HepG2 (cell line): ENCODE measurements around the gene HDHD3. TPM values are rescaled to one million over a fixed set of nuclear protein-coding genes. Genes with fewer than 3 reads are reported as not detected.
A peak's percentile ranks its signal among the peaks of the same experiment; 100 is the strongest.

Experiments used
- EP300 ChIP-seq, 3 experiments: sonication (generic) in 1 of 3; formaldehyde crosslinking in 1 of 3; IDR thresholded peaks; 2 replicates each; pipeline versions ENCODE4 v1.5.1 to v1.6.1; 2011 to 2020; ENCODE audit warnings: low read depth in 2 of 3, low read length in 2 of 3, borderline replicate concordance in 1 of 3, improper control_type of control experiment in 1 of 3, mild to moderate bottlenecking in 1 of 3, missing genetic modification reagents in 1 of 3, moderate library complexity in 1 of 3
- KDM5A ChIP-seq: fragments of 200-600 bp; sonication (generic); IDR thresholded peaks from 2 replicates; pipeline ENCODE4 v1.7.0; 2018; ENCODE audit warnings: antibody characterized with exemption, mild to moderate bottlenecking, low read length, borderline replicate concordance
- KLF16 ChIP-seq, 2 experiments: sonication (generic) in 1 of 2; formaldehyde crosslinking in 1 of 2; IDR thresholded peaks; 2 replicates each; pipeline versions ENCODE4 v1.6.1 to v1.8.0; 2016 to 2023; ENCODE audit warnings: missing genetic modification reagents in 2 of 2, missing compliant biosample characterization in 1 of 2
- SIN3B ChIP-seq: fragments of 150-350 bp; IDR thresholded peaks from 2 replicates; pipeline ENCODE4 v1.6.1; 2014; ENCODE audit warnings: low read length
- THAP11 ChIP-seq: IDR thresholded peaks from 2 replicates; pipeline ENCODE4 v1.6.1; 2016; ENCODE audit warnings: missing biosample characterization, missing genetic modification reagents
- ZNF432 ChIP-seq: sonication (generic); formaldehyde crosslinking; IDR thresholded peaks from 2 replicates; pipeline ENCODE4 v1.5.0; 2020; ENCODE audit warnings: missing genetic modification reagents, mild to moderate bottlenecking, borderline replicate concordance
- ZNF562 ChIP-seq: sonication (generic); formaldehyde crosslinking; IDR thresholded peaks from 2 replicates; pipeline ENCODE4 v1.8.0; 2022; ENCODE audit warnings: missing genetic modification reagents, borderline replicate concordance
- polyA plus RNA-seq, 8 experiments: library from polyadenylated mRNA; depleted of rRNA in 3 of 8; stranded (reverse) in 7 of 8; unstranded in 1 of 8; fragments of >200 nt; fragmentation: Illumina TruSeq in 4 of 8; extraction: Trizol in 4 of 8; gene quantifications; 2 replicates each; pipeline versions ENCODE4 v1.2.1 to v1.2.3, GENCODE V29; 2011 to 2016; ENCODE audit warnings: low read depth in 4 of 8, missing spikeins in 1 of 8, mixed read lengths in 1 of 8; ENCODE audit not compliant: insufficient read depth in 1 of 8
- total RNA-seq, 5 experiments: library from RNA; depleted of rRNA; stranded (reverse); fragments of >200 nt; fragmentation: Illumina TruSeq; extraction: Trizol; gene quantifications; 2 replicates each; pipeline ENCODE4 v1.2.3, GENCODE V29; 2016; ENCODE audit warnings: low read depth in 1 of 5
- TF ChIP-seq, protein P1 (sequence below): sonication (generic); formaldehyde crosslinking; IDR thresholded peaks from 2 replicates; pipeline ENCODE4 v1.4.0; 2020; ENCODE audit warnings: missing genetic modification reagents
- TF ChIP-seq, protein P2 (sequence below): sonication (generic); formaldehyde crosslinking; IDR thresholded peaks from 2 replicates; pipeline ENCODE4 v1.4.0; 2020; ENCODE audit warnings: mild to moderate bottlenecking, missing genetic modification reagents
- TF ChIP-seq, protein P3 (sequence below): sonication (generic); formaldehyde crosslinking; IDR thresholded peaks from 2 replicates; pipeline ENCODE4 v1.4.0; 2020; ENCODE audit warnings: missing genetic modification reagents, borderline replicate concordance

The HDHD3 gene
- total and polyA plus RNA-seq, 2 of the 13 experiments (the other 11 are each of a cell fraction or from before 2014, with no cell fraction given), result 23.1 to 38.5 TPM

DNA sequence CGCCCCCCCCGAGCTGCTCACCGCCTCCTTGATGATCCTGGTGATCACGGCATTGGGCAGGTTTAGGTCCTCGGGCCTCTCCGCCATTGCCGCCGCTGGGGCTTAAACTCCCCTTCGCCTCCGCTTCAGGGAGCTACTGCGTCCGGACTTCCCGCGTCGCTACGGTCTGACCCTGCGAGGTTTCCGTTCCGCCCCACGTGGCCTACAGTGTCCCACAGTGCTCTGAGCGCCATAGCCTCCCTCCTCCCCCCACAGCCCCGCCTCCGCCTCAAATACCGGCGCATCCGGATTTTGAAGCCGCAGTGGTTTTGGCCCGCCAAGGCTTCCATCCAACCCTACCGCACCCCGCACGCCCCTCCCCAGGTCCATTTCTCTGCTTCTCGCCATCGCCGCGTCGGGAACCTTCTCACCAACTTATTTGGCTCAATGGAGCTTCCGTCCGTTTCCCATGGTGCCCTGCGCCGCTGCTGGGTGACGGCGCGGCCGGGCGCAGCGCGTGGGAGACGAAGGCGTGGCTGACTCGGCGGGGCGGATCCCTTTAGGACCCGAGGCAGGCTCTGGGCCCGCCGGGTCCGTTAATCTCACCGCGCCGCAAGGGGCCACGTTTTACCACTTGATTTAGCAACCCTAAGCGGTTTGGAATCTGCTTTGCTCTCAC is 33.5 kb upstream of the HDHD3 start, which contains the start of the genes C9orf43 and POLE3 (continued):
- TF ChIP-seq, protein P1, sequence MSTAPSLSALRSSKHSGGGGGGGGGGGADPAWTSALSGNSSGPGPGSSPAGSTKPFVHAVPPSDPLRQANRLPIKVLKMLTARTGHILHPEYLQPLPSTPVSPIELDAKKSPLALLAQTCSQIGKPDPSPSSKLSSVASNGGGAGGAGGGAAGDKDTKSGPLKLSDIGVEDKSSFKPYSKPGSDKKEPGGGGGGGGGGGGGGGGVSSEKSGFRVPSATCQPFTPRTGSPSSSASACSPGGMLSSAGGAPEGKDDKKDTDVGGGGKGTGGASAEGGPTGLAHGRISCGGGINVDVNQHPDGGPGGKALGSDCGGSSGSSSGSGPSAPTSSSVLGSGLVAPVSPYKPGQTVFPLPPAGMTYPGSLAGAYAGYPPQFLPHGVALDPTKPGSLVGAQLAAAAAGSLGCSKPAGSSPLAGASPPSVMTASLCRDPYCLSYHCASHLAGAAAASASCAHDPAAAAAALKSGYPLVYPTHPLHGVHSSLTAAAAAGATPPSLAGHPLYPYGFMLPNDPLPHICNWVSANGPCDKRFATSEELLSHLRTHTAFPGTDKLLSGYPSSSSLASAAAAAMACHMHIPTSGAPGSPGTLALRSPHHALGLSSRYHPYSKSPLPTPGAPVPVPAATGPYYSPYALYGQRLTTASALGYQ (CRISPR knock-in tag), result peak; percentile 73
- peak; percentile 53; the same call in 1 of the 2 replicates for TF ChIP-seq KDM5A
- no peak for TF ChIP-seq ZNF562 (CRISPR knock-in tag)
- TF ChIP-seq, protein P2, sequence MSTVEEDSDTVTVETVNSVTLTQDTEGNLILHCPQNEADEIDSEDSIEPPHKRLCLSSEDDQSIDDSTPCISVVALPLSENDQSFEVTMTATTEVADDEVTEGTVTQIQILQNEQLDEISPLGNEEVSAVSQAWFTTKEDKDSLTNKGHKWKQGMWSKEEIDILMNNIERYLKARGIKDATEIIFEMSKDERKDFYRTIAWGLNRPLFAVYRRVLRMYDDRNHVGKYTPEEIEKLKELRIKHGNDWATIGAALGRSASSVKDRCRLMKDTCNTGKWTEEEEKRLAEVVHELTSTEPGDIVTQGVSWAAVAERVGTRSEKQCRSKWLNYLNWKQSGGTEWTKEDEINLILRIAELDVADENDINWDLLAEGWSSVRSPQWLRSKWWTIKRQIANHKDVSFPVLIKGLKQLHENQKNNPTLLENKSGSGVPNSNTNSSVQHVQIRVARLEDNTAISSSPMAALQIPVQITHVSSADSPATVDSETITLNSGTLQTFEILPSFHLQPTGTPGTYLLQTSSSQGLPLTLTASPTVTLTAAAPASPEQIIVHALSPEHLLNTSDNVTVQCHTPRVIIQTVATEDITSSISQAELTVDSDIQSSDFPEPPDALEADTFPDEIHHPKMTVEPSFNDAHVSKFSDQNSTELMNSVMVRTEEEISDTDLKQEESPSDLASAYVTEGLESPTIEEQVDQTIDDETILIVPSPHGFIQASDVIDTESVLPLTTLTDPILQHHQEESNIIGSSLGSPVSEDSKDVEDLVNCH, result no peak
- TF ChIP-seq ZNF432 (CRISPR knock-in tag), result no peak
- TF ChIP-seq, protein P3, sequence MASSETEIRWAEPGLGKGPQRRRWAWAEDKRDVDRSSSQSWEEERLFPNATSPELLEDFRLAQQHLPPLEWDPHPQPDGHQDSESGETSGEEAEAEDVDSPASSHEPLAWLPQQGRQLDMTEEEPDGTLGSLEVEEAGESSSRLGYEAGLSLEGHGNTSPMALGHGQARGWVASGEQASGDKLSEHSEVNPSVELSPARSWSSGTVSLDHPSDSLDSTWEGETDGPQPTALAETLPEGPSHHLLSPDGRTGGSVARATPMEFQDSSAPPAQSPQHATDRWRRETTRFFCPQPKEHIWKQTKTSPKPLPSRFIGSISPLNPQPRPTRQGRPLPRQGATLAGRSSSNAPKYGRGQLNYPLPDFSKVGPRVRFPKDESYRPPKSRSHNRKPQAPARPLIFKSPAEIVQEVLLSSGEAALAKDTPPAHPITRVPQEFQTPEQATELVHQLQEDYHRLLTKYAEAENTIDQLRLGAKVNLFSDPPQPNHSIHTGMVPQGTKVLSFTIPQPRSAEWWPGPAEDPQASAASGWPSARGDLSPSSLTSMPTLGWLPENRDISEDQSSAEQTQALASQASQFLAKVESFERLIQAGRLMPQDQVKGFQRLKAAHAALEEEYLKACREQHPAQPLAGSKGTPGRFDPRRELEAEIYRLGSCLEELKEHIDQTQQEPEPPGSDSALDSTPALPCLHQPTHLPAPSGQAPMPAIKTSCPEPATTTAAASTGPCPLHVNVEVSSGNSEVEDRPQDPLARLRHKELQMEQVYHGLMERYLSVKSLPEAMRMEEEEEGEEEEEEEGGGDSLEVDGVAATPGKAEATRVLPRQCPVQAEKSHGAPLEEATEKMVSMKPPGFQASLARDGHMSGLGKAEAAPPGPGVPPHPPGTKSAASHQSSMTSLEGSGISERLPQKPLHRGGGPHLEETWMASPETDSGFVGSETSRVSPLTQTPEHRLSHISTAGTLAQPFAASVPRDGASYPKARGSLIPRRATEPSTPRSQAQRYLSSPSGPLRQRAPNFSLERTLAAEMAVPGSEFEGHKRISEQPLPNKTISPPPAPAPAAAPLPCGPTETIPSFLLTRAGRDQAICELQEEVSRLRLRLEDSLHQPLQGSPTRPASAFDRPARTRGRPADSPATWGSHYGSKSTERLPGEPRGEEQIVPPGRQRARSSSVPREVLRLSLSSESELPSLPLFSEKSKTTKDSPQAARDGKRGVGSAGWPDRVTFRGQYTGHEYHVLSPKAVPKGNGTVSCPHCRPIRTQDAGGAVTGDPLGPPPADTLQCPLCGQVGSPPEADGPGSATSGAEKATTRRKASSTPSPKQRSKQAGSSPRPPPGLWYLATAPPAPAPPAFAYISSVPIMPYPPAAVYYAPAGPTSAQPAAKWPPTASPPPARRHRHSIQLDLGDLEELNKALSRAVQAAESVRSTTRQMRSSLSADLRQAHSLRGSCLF (CRISPR knock-in tag), result no peak
- TF ChIP-seq EP300 (IDR thresholded peaks at IDR 0.05; ENCODE audit: low read depth in 2 of 2, low read length in 2 of 2), result peak; percentile 34 to 42; a peak in 1 of 4 replicates
- peak; percentile 62 for TF ChIP-seq EP300 (CRISPR knock-in tag; IDR thresholded peaks at IDR 0.05; ENCODE audit: borderline replicate concordance)
- peak; percentile 73 to 92; a peak in 3 of 4 replicates for TF ChIP-seq KLF16 (CRISPR knock-in tag; IDR thresholded peaks at IDR 0.05)
- TF ChIP-seq THAP11 (CRISPR knock-in tag), result peak; percentile 95
- TF ChIP-seq SIN3B, result peak; percentile 85
